ELF-1 (cell line): Measurements from ENCODE around the gene GFOD1.

Source experiments
- DNase-seq: peaks from one replicate; pipeline ENCODE4 v3.0.0-alpha.2; 2016; ENCODE audit warnings: low read depth, low spot score

GFOD1 gene

DNA sequence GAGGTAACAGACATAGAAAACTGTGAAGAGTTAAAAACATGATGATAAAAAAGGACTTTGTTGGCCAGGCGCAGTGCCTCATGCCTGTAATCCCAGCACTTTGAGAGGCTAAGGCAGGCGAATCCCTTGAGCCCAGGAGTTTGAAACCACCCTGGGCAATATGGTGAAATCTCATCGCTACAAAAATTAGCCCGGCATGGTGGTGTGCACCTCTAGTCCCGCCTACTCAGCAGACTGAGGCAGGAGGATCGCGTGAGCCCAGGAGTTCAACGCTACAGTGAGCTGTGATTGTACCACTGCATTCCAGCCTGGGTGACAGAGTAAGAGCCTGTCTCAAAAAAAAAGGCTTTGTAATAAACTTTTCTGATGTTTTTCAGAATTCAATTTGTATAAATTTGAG lies 60.1 kb downstream of the GFOD1 start:
- peak; percentile 45 for DNase-seq

DNA sequence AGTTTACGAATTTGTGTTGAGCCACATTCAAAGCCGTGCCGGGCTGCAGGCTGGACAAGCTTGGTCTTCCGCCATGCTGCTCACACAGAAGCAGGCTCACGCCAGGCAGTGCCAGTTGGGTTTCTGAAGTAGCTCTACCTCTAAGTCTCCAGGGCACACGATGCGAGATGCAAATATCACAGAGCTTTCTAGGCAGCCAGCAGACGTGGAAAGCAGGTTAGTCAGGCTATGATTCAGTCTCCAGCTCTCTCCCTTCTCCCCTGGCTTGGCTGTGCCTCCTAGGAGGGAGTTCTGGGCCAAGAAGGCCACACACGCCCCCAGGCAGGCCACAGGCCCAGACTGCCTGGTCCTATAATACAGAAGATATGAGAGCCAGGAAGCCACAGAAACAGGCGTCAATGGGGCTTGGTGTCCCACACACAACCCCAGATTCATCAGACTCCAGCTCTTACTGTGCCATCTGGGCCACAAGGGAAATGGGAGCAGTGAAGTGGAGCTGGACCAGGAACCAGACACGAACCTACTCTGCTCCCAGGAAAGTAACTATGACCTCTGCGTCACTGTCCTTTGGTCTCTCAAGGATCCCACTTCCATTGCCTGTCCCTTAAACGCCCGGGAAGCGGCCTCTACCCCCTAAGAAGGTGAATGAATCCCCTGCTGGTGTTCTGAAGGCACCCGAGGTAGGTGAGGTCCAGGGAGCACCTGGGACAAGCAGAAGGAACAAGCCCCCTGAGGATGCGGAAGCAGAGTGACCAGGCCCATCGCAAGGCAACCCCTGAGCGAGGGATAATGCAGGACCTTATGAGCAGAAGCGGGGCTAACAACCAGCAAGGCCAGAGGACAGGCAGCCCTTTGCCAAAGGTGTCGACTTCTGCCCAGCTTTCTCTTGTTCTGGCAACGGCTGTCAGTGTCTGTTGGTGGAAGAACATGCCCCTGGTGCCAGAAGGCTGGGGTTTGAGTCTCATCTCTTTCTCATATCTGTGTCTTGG lies 61.2 kb downstream of the GFOD1 start:
- peak; percentile 65 for DNase-seq

GRCh38 chr6:13425270-13425873 lies 62.0 kb downstream of the GFOD1 start:
- DNase-seq: peak; percentile 24

GRCh38 chr6:13423252-13423651 lies 64.1 kb downstream of the GFOD1 start:
- DNase-seq: no peak

GRCh38 chr6:13422681-13423221 lies 64.6 kb downstream of the GFOD1 start:
- DNase-seq: peak; percentile 79

DNA sequence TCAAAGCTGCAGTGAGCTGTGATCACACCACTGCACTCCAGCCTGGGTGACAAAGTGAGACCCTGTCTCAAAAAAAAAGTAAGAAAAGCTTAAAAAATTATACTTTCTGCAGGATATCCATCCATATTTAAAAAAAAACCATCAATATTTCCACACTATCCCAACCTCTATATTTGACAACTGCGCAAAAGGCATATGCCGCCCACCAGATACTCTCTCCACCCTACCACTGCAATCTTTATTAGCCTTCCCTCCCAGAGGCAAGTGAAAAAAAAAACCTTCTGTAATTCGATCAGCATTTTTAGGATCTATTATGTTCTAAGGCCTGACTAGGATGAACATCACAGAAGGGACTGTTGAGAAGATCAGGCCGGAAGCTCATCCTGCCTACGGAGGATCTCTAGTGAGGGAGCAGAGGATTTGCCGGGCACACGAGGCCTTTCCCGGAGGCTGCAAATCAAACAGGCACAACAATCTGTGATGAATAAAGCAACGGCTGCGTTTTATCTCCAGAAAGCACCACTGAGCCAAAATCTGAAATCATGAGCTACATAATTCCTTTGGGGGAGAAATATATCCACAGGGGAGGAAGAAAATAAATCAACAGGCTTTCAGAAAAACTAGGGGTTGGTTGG lies 65.9 kb downstream of the GFOD1 start:
- no peak for DNase-seq

DNA sequence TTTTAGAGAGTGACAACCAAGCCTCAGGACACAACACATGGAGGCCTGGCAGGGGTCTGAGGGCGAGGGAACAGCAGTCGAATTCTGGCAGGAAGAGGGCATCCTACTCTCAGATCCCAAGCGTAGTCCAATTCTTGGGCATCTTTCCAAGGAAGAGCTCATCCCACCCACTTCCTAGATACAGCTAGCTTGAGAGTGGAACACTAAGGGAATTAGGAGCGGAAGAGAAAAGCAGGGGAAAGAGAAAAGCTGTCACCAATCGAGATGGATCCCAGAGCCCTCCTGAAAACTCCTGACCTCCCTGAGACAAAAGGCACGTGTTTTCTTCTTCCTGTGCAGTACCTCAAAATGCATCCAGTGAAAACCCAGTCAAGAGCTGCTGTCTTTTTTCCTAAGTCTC lies 67.1 kb downstream of the GFOD1 start:
- peak; percentile 40 for DNase-seq

DNA sequence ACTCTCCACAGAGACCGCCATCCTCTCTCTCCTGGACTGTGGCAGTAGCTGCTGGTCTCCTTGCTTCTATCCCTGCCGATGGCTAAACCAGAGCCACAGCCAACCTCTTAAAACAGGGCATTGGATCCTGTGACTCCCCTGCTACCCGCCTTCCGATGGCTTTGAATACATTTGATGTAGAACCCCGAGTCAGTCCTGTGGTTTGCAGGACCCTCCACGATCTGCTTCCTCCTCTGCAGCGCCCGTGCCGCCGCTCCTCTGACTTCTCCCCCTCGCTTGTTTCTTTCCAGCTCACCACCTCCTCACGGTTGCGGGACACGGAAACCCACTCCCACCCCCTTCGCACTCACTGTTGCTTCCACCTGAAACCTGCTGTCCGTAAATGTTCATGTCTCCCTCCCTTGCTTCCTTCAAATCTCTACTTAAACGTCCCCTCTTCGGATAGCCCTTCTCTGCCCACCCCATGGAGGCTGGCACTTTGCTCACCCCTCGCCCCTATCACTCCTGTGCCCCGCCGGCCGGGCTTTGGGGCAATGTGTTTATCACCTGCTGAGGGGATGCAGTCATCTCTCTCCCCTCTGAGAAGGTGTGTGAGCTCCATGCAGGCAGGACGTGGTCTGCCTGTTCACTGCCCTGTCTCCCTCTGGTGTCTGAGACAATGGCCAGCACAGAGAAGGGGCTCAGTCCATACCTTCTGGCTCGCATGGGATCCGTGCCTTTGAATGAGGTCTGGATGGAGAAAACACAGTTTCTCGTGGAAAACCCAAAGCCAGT lies 67.8 kb downstream of the GFOD1 start:
- DNase-seq: no peak

DNA sequence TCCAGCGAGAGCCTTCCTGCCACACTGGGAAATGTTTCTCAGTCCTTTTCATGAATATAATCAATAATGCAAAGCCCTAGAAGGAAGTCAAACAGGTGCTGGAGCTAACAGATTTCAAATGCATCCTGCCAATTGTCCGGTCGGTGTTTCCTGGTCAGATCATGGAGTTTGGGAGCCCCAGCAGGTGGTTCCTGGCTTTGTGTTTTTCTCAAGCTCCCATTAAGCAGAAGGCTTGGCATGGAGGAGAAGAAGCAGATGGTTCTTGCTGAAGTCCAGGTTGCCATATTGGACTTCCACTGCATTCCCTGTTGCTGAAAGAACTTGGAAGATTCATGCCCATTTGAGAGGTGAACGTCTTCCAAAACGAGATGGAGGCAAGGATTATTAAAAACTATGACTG lies 68.6 kb downstream of the GFOD1 start:
- DNase-seq: no peak

DNA sequence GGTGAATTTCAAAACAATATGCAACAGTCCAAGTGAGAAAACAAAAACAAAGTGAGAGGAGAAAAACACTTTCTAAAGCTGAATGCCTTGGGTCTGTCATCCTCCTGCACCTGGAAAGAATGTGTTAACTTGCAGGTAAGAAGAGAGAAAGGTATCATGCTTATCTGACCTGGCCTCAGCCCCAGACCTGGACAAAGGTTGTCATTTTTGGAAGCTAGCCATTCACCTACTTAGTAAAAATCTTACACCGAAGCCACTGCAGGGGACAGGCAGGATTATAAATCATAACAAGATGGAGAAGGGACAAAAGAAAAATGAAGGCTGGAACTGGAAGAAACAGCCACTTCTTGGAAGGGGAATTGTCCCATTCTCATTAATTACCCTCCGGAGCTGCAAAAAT lies 69.4 kb downstream of the GFOD1 start:
- no peak for DNase-seq

GRCh38 chr6:13417431-13417830 lies 70.0 kb downstream of the GFOD1 start:
- no peak for DNase-seq

DNA sequence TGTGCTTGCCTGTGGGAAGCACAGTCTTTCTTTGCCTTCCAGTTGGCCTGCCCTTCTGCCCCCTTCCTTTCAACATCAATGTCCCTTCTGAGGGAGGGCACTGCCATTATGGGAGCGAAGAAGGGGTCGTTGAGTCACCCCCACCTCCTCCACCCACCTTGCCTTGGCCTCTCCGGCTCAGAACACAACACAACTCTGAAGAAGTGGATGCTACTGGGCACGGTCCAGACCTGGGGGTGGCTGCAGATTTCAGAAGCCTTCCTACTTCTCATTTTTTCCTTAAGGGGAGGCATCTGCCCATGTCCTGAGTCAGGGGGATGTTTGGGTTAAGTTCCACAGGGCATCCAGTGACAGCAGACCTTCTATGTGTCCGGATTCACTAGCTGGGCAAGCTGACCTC lies 72.1 kb downstream of the GFOD1 start:
- DNase-seq: no peak

DNA sequence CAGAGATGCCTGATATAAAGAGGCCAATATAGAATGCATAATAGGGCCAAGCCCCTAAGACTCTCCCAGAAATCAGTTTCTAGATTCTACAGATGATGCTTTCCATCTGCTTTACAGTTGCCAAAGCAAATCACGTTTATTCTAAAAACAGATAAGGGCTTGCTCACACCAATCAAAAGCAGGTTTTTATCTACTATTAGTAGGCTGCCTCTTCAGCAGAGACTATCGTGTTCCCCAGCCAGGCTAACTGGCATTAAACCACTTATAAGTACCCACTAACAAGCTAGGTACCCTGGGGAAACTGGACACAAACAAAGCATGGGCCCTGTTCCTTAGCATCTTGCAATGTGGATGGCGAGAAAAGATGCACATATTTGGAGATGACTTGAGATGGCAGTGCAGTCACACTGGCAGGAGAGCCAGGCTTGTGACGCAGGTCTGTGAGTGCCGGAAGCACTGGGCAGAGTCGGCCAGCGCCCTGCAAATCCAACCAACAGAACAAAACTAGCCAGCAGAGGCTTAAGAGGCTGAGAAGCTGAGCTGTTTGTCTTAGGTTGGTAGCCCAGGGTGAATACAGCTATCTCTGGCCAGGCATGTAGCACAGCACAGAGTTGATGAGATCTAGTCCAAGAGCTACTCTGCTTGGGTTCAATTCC lies 73.4 kb downstream of the GFOD1 start:
- DNase-seq: no peak

GRCh38 chr6:13413466-13413862 lies 73.9 kb downstream of the GFOD1 start:
- no peak for DNase-seq

DNA sequence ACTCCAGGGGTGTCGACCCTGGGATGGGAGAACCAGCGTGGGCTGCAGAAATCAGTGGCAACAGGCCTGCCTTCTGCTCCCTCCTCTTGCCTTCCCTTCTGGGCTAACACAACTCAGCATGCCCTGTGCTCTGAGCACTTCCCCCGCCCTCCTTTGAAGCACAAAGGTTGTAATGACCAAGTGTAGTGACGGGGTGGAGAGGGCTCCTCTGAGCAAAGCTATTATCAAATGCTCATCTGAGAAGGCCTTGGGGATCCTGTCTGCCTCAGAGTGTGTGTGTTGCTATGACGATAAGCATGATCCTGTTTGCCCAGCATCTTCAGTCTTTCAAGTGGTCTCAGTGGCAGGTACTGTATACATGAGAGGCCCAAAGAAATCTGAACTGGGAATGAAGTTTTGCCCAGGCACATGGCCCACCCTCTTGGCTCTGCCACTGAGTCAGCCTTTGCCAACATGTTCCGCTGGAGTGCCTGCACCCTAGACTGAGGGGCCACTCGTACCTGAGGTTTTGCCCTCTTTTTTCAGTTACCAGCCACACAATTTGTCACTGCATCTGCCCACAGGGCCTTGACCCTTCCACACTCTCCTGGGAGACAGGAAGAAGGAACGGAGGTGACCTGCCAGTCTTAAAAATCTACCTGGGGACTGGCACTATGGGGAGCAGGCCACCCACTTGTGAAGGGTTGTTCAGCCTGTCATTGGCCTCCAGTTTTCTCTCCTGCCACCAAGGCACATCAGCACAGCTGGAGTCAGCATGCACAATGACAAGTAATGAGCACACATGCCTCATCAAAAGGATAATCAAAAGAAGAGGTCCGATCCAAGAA lies 74.5 kb downstream of the GFOD1 start:
- no peak for DNase-seq

GRCh38 chr6:13412211-13412610 lies 75.2 kb downstream of the GFOD1 start:
- no peak for DNase-seq

DNA sequence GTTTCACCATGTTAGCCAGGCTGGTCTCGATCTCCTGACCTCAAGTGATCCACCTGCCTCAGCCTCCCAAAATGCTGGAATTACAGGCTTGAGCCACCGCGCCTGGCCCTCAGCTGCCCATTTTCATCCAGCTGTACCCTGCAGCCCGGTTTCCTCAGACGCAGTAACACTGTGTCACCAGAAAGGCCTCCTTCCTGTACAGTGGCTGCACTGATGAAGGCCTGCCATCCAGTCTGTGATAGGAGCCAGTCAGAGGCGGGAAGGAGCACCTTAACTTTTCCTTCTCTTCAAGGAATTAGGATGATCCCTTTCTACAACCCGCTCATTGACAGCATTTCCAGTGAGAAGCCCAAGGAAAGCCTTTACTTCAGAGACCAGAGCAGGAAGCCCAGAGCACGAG lies 75.9 kb downstream of the GFOD1 start:
- no peak for DNase-seq

- DNase-seq: no peak
These were observed 77.4 kb downstream of the GFOD1 start for GRCh38 chr6:13409991-13410390.

DNA sequence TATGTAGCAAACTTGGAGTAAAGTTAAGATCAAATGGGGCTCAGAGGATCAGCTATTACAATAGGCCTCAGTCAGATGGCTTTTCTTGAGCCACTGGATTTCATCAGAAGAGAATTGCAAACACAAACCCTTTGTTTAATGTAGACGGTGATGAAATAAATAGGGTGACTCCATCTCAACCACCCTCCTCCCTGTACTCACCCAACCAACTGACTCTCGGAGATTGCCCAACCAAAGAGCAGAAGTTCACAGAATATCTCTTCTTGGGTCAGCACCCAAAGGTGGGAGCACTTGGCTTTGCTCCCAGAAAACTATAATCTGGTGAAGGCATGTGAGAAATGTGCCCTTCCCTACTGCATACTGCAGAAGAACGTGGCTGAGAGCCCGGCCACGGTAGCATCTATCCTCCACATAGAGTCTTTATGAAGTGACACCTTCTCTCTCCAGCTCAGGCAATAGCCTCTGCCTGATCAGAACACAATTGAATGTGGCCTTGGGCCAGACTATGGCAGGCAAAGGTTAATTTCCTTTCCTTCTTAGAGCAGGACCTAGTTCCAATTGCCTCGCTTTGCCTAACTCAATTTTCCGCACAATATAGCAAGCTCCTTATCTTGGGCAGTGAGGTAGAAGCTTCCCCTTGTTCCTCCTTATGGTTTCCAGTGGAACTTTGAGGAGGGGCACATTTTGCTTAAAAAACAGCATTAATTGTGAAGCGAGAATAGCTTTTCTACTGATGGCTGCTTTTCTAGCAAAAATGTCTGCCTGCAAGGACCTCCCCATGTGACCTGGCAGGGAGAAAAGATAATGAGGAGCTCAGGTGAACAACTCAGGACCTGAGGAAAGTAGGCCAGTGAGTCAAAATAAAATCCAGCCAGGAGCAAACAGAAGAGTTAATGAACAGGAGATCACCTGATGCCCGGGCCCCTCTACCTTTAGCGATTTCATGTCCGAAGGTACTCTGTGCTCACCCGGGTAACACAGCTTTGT lies 79.4 kb downstream of the GFOD1 start:
- no peak for DNase-seq
